ENCODE data around the gene MTMR3.

The MTMR3 gene

GRCh38 chr22:29917052-29917902, 34.3 kb downstream of the MTMR3 start:
- no peak for DNase-seq

GRCh38 chr22:29925402-29925801, 42.4 kb downstream of the MTMR3 start:
- no peak for DNase-seq

GRCh38 chr22:29926057-29926456, 43.1 kb downstream of the MTMR3 start:
- no peak for DNase-seq

GRCh38 chr22:29932136-29932535, 49.2 kb downstream of the MTMR3 start:
- no peak for DNase-seq

GRCh38 chr22:29933619-29934018, 50.6 kb downstream of the MTMR3 start:
- no peak for DNase-seq

GRCh38 chr22:29934596-29934995, 51.6 kb downstream of the MTMR3 start:
- DNase-seq = no peak

GRCh38 chr22:29936186-29936585, 53.2 kb downstream of the MTMR3 start:
- DNase-seq = no peak

GRCh38 chr22:29937940-29938693, 55.1 kb downstream of the MTMR3 start:
- no peak for DNase-seq

- DNase-seq = no peak
Observed at GRCh38 chr22:29940526-29940925, 57.6 kb downstream of the MTMR3 start.

GRCh38 chr22:29944339-29944738, 61.4 kb downstream of the MTMR3 start:
- DNase-seq = no peak

- DNase-seq = no peak
Observed at GRCh38 chr22:29945435-29945834, 62.5 kb downstream of the MTMR3 start.

- DNase-seq = no peak
Observed at GRCh38 chr22:29946220-29946619, 63.2 kb downstream of the MTMR3 start.

- DNase-seq = no peak
Observed at GRCh38 chr22:29947410-29948384, 64.7 kb downstream of the MTMR3 start.

GRCh38 chr22:29948385-29948769, 65.4 kb downstream of the MTMR3 start:
- DNase-seq = no peak

GRCh38 chr22:29949872-29950271, 66.9 kb downstream of the MTMR3 start:
- no peak for DNase-seq

GRCh38 chr22:29951791-29952413, 68.9 kb downstream of the MTMR3 start:
- DNase-seq = no peak

GRCh38 chr22:29954203-29954855, 71.4 kb downstream of the MTMR3 start:
- no peak for DNase-seq

GRCh38 chr22:29956680-29957079, 73.7 kb downstream of the MTMR3 start:
- DNase-seq = no peak

GRCh38 chr22:29958170-29958569, 75.2 kb downstream of the MTMR3 start:
- no peak for DNase-seq

GRCh38 chr22:29964776-29965175, 81.8 kb downstream of the MTMR3 start:
- no peak for DNase-seq

GRCh38 chr22:29967461-29967860, 84.5 kb downstream of the MTMR3 start:
- no peak for DNase-seq

GRCh38 chr22:29971607-29972006, 88.6 kb downstream of the MTMR3 start:
- no peak for DNase-seq

Data from NCI-H526 treated with DMSO at 0.1 percent for 48 hours (cell line).